ENCODE data around the gene C1orf21.

The C1orf21 gene

DNA sequence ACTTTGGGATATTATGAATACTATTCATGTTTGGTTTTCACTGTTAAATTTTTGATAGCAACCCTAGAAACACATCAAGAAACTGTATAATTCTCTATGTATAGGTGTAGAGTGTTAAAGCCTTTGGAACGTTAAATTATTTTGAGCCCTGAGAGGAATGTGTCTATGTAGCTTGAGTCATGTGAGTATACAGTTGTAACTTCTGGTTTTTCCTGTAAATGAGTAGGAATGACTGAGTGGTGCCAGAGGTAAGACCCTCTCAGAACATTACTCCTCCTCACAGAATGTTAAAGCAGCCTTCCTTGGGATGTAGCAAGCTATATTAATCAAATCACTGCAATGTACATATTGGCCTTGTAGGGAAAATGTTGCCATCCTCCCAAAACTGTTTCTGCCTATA lies 69.0 kb downstream of the C1orf21 start:
- Histone ChIP-seq H3K36me3 (ENCODE audit: insufficient read depth, low read length) (no peaks in the 10 kb centered on the region), H3K4me3 (no peak overlapping the region), H3K9ac (ENCODE audit: insufficient read length) (no peak overlapping the region), H3K9me3 (ENCODE audit: low read depth, low read length) (no peaks in the 10 kb centered on the region), H3K27ac (no peak overlapping the region)
- TF ChIP-seq POLR2AphosphoS5 (IDR thresholded peaks at IDR 0.05; ENCODE audit: borderline replicate concordance, low read depth, low read length) (no peak), EZH2 (IDR thresholded peaks at IDR 0.05) (no peak), FOXP2 (optimal IDR thresholded peaks at IDR 0.05; ENCODE audit: control extremely low read depth, extremely low read length, insufficient read depth) (no peak)
- DNase-seq (ENCODE audit: low read depth, low spot score) = no peak

DNA sequence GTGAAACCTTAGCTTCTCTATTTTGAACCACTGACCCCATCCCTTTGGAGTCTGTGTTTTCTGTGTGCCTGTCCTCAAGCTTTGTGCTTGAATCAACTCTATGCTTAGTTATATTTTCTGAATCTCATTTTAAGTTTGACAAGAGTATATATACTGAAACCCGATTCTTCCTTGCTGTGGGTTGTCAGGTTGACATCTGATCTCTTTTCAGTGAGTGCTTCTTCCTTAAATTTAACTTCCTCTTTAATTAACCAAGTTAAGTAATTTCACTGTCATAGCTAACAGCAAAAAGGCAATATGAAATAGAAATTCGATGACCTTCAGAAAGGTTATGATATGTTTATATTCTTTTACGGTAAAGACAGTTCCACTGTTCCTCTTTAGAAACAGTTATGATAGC lies 69.4 kb downstream of the C1orf21 start:
- no peak for DNase-seq (ENCODE audit: low read depth, low spot score)
- Histone ChIP-seq H3K36me3 (ENCODE audit: insufficient read depth, low read length) (no peaks in the 10 kb centered on the region), H3K4me3 (no peak overlapping the region), H3K9ac (ENCODE audit: insufficient read length) (no peak overlapping the region), H3K27ac (no peak overlapping the region), H3K9me3 (ENCODE audit: low read depth, low read length) (no peaks in the 10 kb centered on the region)
- TF ChIP-seq FOXP2 (optimal IDR thresholded peaks at IDR 0.05; ENCODE audit: control extremely low read depth, extremely low read length, insufficient read depth) = no peak
- no peak for TF ChIP-seq POLR2AphosphoS5 (IDR thresholded peaks at IDR 0.05; ENCODE audit: borderline replicate concordance, low read depth, low read length)
- no peak for TF ChIP-seq EZH2 (IDR thresholded peaks at IDR 0.05)

DNA sequence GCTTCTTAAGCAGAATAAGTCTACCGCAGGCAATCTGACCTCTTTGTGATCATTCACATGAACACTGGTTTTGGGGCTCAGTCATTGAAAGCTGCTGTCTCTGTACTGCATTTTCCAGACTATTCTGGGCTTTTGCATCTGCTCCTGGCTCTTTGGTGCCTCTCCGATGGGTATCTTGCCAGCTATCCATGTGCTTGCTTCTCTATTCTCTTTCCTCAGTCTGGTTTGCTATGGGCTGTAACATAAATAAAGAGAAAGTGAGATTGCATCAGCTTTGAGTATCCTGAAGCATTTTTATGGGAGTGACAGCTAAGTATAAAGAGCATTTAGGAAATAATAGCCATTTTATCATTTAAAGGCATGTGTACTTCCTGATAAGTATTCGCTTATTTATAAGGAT lies 70.7 kb downstream of the C1orf21 start:
- Histone ChIP-seq H3K9ac (ENCODE audit: insufficient read length) (no peak overlapping the region), H3K27ac (peak overlapping the region; percentile 53), H3K36me3 (ENCODE audit: insufficient read depth, low read length) (no peaks in the 10 kb centered on the region), H3K4me3 (no peak overlapping the region), H3K9me3 (ENCODE audit: low read depth, low read length) (no peaks in the 10 kb centered on the region)
- TF ChIP-seq POLR2AphosphoS5 (IDR thresholded peaks at IDR 0.05; ENCODE audit: borderline replicate concordance, low read depth, low read length) = no peak
- DNase-seq (ENCODE audit: low read depth, low spot score) = no peak

DNA sequence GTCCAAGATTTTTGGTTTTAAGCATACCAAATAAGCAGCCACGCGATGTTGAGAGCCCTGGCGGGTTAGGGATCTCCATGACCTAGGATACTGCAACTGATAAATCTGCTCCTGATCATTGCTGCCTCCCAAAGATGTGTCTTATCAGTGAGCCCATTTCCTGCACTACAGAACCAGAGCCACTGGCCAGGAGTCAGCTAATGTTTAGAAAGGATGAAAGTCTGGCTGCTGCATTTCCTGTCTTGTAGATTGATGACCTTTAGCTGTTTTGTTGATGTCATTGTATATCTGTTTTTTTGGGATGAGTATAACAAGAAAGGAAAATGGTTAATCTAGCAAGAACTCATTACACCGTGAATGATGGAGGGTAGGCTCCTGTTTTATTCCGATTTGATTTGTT lies 74.5 kb downstream of the C1orf21 start:
- Histone ChIP-seq H3K36me3 (ENCODE audit: insufficient read depth, low read length) (no peaks in the 10 kb centered on the region), H3K9ac (ENCODE audit: insufficient read length) (no peak overlapping the region), H3K9me3 (ENCODE audit: low read depth, low read length) (no peaks in the 10 kb centered on the region)

DNA sequence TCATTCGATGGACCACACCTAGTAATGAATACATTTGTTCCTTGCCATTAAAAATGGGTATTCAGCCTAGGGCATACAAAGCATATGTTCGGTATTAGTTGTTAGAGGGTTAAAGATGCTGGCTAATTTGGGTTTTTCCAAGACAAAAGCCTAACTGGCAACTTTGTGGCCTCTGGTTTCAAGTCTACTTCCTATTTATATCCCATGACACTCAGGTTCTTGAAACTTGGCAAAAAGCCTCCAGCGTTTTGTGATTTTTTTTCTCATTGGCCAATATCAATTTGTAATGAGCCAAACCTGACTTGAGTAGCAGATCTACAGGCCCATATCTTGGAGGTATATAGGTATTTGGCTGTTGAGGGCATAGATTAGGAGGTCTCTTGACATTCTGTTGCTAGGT lies 75.3 kb downstream of the C1orf21 start:
- no peak overlapping the region for H3K27ac ChIP-seq
- H3K9me3 ChIP-seq (ENCODE audit: low read depth, low read length) = no peaks in the 10 kb centered on the region
- no peak for DNase-seq (ENCODE audit: low read depth, low spot score)
- TF ChIP-seq POLR2AphosphoS5 (IDR thresholded peaks at IDR 0.05; ENCODE audit: borderline replicate concordance, low read depth, low read length) (no peak), FOXP2 (optimal IDR thresholded peaks at IDR 0.05; ENCODE audit: control extremely low read depth, extremely low read length, insufficient read depth) (no peak), EZH2 (IDR thresholded peaks at IDR 0.05) (no peak)
- no peaks in the 10 kb centered on the region for H3K36me3 ChIP-seq (ENCODE audit: insufficient read depth, low read length)
- no peak overlapping the region for H3K4me3 ChIP-seq
- H3K9ac ChIP-seq (ENCODE audit: insufficient read length) = no peak overlapping the region

More for the DNA sequence above, 74.5 kb downstream of the C1orf21 start:
- DNase-seq (ENCODE audit: low read depth, low spot score) = no peak
- TF ChIP-seq EZH2 (IDR thresholded peaks at IDR 0.05) = no peak
- TF ChIP-seq FOXP2 (optimal IDR thresholded peaks at IDR 0.05; ENCODE audit: control extremely low read depth, extremely low read length, insufficient read depth) = no peak
- no peak for TF ChIP-seq POLR2AphosphoS5 (IDR thresholded peaks at IDR 0.05; ENCODE audit: borderline replicate concordance, low read depth, low read length)
- no peak overlapping the region for H3K27ac ChIP-seq
- H3K4me3 ChIP-seq = no peak overlapping the region

DNA sequence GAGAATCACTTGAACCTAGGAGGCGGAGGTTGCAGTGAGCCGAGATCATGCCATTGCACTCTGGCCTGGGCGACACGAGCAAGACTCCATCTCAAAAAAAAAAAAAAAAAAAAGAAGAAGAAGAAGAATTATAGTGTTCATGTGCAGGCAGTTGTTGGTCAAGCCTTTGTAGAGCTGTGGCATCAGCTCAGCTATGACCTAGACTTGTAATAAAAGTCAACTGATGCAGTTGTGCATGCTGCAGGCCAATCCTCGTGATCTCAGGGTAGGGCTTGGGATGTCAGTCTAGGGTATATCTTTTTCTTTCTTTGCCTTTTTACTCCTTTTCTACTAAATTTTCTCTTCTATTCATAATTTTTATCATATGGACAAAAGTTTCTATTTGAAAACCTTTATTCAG lies 76.2 kb downstream of the C1orf21 start:
- no peak for DNase-seq (ENCODE audit: low read depth, low spot score)
- Histone ChIP-seq H3K27ac (no peak overlapping the region), H3K36me3 (ENCODE audit: insufficient read depth, low read length) (no peaks in the 10 kb centered on the region), H3K9me3 (ENCODE audit: low read depth, low read length) (no peaks in the 10 kb centered on the region), H3K9ac (ENCODE audit: insufficient read length) (no peak overlapping the region), H3K4me3 (no peak overlapping the region)
- TF ChIP-seq EZH2 (IDR thresholded peaks at IDR 0.05) (no peak), POLR2AphosphoS5 (IDR thresholded peaks at IDR 0.05; ENCODE audit: borderline replicate concordance, low read depth, low read length) (no peak), FOXP2 (optimal IDR thresholded peaks at IDR 0.05; ENCODE audit: control extremely low read depth, extremely low read length, insufficient read depth) (no peak)

DNA sequence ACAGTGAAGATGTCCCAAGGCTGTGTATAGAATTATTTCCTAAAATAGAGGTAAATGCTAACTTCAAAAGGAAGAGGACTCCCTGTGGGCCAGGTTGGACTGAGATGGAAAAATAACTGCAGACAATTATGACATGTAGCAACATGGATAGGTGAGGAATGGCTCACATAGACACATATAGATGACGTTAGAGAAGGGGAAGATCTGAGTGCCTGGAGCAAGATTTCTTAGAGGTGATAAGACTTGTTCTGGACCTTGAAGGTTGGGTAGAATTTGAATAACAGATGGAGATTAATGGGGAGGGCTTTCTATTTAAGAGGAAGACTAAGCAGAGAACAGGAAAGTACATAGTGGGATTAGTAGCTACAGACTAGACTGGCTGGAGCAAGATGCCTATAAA lies 76.9 kb downstream of the C1orf21 start:
- no peak for TF ChIP-seq FOXP2 (optimal IDR thresholded peaks at IDR 0.05; ENCODE audit: control extremely low read depth, extremely low read length, insufficient read depth)
- Histone ChIP-seq H3K27ac (no peak overlapping the region), H3K36me3 (ENCODE audit: insufficient read depth, low read length) (no peaks in the 10 kb centered on the region), H3K4me3 (no peak overlapping the region), H3K9ac (ENCODE audit: insufficient read length) (no peak overlapping the region), H3K9me3 (ENCODE audit: low read depth, low read length) (no peaks in the 10 kb centered on the region)
- DNase-seq (ENCODE audit: low read depth, low spot score) = no peak

DNA sequence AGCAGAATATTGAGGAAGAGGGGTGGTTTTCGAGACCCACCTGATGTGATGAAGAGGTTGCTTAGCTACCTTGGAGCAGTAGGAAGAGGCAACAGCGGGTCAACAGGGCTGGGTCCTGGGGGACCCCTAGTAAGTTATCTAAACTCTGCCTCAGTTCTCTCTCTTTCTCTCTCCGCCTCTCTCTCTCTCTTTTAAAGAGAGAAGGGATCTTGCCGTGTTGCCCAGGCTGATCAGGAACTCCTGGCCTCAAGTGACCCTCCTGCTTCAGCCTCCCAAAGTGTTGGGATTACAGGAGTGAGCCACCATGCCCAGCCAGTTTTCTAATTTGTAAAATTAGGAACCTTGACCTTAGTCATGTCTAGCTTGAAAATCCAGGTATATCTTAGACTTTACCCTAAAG lies 77.9 kb downstream of the C1orf21 start:
- no peak overlapping the region for H3K9ac ChIP-seq (ENCODE audit: insufficient read length)
- TF ChIP-seq FOXP2 (optimal IDR thresholded peaks at IDR 0.05; ENCODE audit: control extremely low read depth, extremely low read length, insufficient read depth) (no peak), EZH2 (IDR thresholded peaks at IDR 0.05) (no peak), POLR2AphosphoS5 (IDR thresholded peaks at IDR 0.05; ENCODE audit: borderline replicate concordance, low read depth, low read length) (no peak)
- no peaks in the 10 kb centered on the region for H3K36me3 ChIP-seq (ENCODE audit: insufficient read depth, low read length)
- no peak overlapping the region for H3K4me3 ChIP-seq
- no peaks in the 10 kb centered on the region for H3K9me3 ChIP-seq (ENCODE audit: low read depth, low read length)
- no peak overlapping the region for H3K27ac ChIP-seq
- DNase-seq (ENCODE audit: low read depth, low spot score) = no peak

DNA sequence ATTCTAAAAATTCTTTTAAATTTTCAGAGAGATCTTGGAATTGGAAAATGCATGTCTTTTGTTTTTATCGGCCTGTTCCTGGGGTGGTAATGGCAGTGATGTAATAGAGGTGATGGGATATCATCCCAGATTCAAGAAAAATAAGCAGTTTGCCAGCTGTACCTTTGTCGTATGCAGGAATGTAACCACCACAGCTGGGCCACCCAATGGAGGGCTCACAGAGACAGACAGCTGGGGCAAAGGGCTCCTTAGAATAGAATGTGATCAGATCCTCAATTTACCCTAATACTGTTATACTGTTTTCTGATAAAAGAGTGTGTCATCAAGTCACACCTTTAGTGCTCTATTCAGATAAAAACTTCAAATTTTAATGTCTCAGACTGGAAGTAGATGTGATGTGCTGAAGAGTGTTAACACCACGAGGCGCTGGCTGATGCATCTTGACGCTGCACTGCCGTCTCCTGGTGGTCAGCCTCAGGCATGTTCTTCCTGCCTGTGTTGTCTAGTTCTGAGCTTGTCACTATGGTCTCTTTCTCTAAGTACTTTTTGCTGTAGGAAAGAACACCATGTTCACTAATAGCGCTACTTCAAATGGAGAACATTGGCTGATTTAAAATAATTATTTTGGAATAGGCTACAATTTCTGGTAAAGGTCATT lies 78.8 kb downstream of the C1orf21 start:
- TF ChIP-seq POLR2AphosphoS5 (IDR thresholded peaks at IDR 0.05; ENCODE audit: borderline replicate concordance, low read depth, low read length) (no peak), FOXP2 (optimal IDR thresholded peaks at IDR 0.05; ENCODE audit: control extremely low read depth, extremely low read length, insufficient read depth) (no peak), EZH2 (IDR thresholded peaks at IDR 0.05) (no peak)
- no peak overlapping the region for H3K4me3 ChIP-seq
- no peak overlapping the region for H3K27ac ChIP-seq
- no peaks in the 10 kb centered on the region for H3K36me3 ChIP-seq (ENCODE audit: insufficient read depth, low read length)
- H3K9me3 ChIP-seq (ENCODE audit: low read depth, low read length) = no peaks in the 10 kb centered on the region
- DNase-seq (ENCODE audit: low read depth, low spot score) = no peak
- H3K9ac ChIP-seq (ENCODE audit: insufficient read length) = no peak overlapping the region
